ENCODE data around the gene CNTN4. TPM values are rescaled to one million over a fixed set of nuclear protein-coding genes. Genes with fewer than 3 reads are reported as not detected.

The CNTN4 gene
- total RNA-seq, 1 experiment from 2014 or later, result not detected

DNA sequence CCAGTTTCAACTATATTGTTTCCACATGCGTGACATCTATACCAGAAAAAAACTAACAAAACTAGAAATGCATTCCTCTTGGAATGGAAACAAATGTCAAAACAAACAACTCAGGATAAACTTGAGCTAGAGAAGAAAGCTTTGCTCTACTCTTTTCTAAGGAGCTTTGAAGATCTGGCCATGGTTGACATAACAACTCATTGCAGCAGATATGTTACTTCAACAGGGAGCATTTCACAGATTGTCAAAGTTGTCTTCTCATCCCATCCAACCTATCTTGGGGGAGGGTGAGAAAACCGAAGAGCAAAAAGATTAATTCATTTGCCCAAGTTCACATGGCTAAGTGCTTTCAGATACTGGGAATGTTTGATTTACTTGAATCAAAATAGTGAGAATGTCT, 484.4 kb downstream of the CNTN4 start:
- H3K27ac Mint-ChIP-seq, result no peak overlapping the region
- ChIA-PET POLR2A (no interaction called here), CTCF (no interaction called here)
- H3K36me3 Mint-ChIP-seq, result peaks cover 72% of the 10 kb centered on the region
- no peaks in the 10 kb centered on the region for H3K4me1 Mint-ChIP-seq
- no peaks in the 10 kb centered on the region for H3K27me3 Mint-ChIP-seq (ENCODE audit: low read depth)
- no peak overlapping the region for H3K4me3 Mint-ChIP-seq
- DNase-seq (ENCODE audit: low spot score), result no peak
- TF ChIP-seq ZBTB21 (CRISPR knock-in tag; IDR thresholded peaks at IDR 0.05; ENCODE audit: borderline replicate concordance), result no peak
- no peak for TF ChIP-seq OVOL2 (CRISPR knock-in tag; IDR thresholded peaks at IDR 0.05; ENCODE audit: borderline replicate concordance)
- no peak for TF ChIP-seq ZNF263 (CRISPR knock-in tag; IDR thresholded peaks at IDR 0.05; ENCODE audit: low read depth)
- TF ChIP-seq ETV6 (CRISPR knock-in tag; IDR thresholded peaks at IDR 0.05), result no peak
- TF ChIP-seq, protein P1, sequence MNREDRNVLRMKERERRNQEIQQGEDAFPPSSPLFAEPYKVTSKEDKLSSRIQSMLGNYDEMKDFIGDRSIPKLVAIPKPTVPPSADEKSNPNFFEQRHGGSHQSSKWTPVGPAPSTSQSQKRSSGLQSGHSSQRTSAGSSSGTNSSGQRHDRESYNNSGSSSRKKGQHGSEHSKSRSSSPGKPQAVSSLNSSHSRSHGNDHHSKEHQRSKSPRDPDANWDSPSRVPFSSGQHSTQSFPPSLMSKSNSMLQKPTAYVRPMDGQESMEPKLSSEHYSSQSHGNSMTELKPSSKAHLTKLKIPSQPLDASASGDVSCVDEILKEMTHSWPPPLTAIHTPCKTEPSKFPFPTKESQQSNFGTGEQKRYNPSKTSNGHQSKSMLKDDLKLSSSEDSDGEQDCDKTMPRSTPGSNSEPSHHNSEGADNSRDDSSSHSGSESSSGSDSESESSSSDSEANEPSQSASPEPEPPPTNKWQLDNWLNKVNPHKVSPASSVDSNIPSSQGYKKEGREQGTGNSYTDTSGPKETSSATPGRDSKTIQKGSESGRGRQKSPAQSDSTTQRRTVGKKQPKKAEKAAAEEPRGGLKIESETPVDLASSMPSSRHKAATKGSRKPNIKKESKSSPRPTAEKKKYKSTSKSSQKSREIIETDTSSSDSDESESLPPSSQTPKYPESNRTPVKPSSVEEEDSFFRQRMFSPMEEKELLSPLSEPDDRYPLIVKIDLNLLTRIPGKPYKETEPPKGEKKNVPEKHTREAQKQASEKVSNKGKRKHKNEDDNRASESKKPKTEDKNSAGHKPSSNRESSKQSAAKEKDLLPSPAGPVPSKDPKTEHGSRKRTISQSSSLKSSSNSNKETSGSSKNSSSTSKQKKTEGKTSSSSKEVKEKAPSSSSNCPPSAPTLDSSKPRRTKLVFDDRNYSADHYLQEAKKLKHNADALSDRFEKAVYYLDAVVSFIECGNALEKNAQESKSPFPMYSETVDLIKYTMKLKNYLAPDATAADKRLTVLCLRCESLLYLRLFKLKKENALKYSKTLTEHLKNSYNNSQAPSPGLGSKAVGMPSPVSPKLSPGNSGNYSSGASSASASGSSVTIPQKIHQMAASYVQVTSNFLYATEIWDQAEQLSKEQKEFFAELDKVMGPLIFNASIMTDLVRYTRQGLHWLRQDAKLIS (CRISPR knock-in tag; IDR thresholded peaks at IDR 0.05; ENCODE audit: borderline replicate concordance), result no peak
- TF ChIP-seq, protein P2, sequence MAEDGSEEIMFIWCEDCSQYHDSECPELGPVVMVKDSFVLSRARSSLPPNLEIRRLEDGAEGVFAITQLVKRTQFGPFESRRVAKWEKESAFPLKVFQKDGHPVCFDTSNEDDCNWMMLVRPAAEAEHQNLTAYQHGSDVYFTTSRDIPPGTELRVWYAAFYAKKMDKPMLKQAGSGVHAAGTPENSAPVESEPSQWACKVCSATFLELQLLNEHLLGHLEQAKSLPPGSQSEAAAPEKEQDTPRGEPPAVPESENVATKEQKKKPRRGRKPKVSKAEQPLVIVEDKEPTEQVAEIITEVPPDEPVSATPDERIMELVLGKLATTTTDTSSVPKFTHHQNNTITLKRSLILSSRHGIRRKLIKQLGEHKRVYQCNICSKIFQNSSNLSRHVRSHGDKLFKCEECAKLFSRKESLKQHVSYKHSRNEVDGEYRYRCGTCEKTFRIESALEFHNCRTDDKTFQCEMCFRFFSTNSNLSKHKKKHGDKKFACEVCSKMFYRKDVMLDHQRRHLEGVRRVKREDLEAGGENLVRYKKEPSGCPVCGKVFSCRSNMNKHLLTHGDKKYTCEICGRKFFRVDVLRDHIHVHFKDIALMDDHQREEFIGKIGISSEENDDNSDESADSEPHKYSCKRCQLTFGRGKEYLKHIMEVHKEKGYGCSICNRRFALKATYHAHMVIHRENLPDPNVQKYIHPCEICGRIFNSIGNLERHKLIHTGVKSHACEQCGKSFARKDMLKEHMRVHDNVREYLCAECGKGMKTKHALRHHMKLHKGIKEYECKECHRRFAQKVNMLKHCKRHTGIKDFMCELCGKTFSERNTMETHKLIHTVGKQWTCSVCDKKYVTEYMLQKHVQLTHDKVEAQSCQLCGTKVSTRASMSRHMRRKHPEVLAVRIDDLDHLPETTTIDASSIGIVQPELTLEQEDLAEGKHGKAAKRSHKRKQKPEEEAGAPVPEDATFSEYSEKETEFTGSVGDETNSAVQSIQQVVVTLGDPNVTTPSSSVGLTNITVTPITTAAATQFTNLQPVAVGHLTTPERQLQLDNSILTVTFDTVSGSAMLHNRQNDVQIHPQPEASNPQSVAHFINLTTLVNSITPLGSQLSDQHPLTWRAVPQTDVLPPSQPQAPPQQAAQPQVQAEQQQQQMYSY (CRISPR knock-in tag; IDR thresholded peaks at IDR 0.05), result no peak
- TF ChIP-seq, protein P3, sequence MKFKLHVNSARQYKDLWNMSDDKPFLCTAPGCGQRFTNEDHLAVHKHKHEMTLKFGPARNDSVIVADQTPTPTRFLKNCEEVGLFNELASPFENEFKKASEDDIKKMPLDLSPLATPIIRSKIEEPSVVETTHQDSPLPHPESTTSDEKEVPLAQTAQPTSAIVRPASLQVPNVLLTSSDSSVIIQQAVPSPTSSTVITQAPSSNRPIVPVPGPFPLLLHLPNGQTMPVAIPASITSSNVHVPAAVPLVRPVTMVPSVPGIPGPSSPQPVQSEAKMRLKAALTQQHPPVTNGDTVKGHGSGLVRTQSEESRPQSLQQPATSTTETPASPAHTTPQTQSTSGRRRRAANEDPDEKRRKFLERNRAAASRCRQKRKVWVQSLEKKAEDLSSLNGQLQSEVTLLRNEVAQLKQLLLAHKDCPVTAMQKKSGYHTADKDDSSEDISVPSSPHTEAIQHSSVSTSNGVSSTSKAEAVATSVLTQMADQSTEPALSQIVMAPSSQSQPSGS (CRISPR knock-in tag; IDR thresholded peaks at IDR 0.05; ENCODE audit: borderline replicate concordance, low read depth), result no peak
- no peak for TF ChIP-seq ZNF232 (CRISPR knock-in tag; IDR thresholded peaks at IDR 0.05)
- no peak for TF ChIP-seq ATF1 (CRISPR knock-in tag; IDR thresholded peaks at IDR 0.05)
- ATAC-seq, result no peak
- peaks cover 76% of the 10 kb centered on the region for H3K9me3 Mint-ChIP-seq

DNA sequence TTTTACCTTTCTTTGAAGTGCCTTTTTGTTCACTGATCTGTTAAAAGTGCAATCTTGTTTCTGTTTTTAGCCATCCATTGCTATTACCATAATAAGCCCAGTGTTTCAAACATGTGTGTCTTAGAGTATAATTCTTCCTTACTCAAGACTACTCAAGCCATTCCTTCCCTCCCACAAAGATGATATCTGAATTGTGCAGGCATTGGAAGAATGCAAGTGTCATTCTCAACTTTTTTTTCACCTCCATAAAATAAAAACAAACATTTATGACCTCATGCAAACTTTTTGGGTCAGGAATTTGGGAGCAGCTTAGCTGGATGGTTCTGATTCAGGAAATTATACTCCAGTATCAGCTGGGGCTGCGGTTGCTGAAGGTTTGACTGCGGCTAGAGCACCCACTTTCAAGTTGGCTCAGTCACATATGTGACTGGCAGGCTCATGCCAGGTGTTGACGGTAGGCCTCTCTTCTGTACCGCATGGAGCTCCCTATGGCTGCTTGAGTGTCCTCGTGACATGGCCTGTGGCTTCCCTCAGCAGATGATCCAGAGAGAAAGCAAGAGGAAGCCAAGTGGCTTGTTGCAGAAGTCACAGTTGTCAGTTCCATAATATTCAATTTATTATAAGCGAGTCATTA, 490.8 kb downstream of the CNTN4 start:
- ATAC-seq (no peak), DNase-seq (ENCODE audit: low spot score) (no peak)
- Mint-ChIP-seq H3K4me1 (no peaks in the 10 kb centered on the region), H3K4me3 (no peak overlapping the region), H3K36me3 (peaks cover 63% of the 10 kb centered on the region), H3K27ac (no peak overlapping the region), H3K9me3 (peaks cover 70% of the 10 kb centered on the region), H3K27me3 (ENCODE audit: low read depth) (peaks cover 9% of the 10 kb centered on the region)
- POLR2A ChIA-PET, result no interaction called here
- CTCF ChIA-PET, result no interaction called here
- TF ChIP-seq ZBTB21 (CRISPR knock-in tag; IDR thresholded peaks at IDR 0.05; ENCODE audit: borderline replicate concordance), result no peak
- TF ChIP-seq FOXP1 (CRISPR knock-in tag; IDR thresholded peaks at IDR 0.05; ENCODE audit: borderline replicate concordance), result no peak
- TF ChIP-seq, protein P4, sequence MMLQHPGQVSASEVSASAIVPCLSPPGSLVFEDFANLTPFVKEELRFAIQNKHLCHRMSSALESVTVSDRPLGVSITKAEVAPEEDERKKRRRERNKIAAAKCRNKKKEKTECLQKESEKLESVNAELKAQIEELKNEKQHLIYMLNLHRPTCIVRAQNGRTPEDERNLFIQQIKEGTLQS (CRISPR knock-in tag; conservative IDR thresholded peaks at IDR 0.05), result no peak
- TF ChIP-seq, protein P5, sequence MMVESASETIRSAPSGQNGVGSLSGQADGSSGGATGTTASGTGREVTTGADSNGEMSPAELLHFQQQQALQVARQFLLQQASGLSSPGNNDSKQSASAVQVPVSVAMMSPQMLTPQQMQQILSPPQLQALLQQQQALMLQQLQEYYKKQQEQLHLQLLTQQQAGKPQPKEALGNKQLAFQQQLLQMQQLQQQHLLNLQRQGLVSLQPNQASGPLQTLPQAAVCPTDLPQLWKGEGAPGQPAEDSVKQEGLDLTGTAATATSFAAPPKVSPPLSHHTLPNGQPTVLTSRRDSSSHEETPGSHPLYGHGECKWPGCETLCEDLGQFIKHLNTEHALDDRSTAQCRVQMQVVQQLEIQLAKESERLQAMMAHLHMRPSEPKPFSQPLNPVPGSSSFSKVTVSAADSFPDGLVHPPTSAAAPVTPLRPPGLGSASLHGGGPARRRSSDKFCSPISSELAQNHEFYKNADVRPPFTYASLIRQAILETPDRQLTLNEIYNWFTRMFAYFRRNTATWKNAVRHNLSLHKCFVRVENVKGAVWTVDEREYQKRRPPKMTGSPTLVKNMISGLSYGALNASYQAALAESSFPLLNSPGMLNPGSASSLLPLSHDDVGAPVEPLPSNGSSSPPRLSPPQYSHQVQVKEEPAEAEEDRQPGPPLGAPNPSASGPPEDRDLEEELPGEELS (CRISPR knock-in tag; IDR thresholded peaks at IDR 0.05), result no peak
- TF ChIP-seq, protein P6, sequence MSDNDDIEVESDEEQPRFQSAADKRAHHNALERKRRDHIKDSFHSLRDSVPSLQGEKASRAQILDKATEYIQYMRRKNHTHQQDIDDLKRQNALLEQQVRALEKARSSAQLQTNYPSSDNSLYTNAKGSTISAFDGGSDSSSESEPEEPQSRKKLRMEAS (CRISPR knock-in tag; IDR thresholded peaks at IDR 0.05), result no peak
- TF ChIP-seq, protein P7, sequence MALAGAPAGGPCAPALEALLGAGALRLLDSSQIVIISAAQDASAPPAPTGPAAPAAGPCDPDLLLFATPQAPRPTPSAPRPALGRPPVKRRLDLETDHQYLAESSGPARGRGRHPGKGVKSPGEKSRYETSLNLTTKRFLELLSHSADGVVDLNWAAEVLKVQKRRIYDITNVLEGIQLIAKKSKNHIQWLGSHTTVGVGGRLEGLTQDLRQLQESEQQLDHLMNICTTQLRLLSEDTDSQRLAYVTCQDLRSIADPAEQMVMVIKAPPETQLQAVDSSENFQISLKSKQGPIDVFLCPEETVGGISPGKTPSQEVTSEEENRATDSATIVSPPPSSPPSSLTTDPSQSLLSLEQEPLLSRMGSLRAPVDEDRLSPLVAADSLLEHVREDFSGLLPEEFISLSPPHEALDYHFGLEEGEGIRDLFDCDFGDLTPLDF (CRISPR knock-in tag; IDR thresholded peaks at IDR 0.05), result no peak
- no peak for TF ChIP-seq MXD4 (CRISPR knock-in tag; IDR thresholded peaks at IDR 0.05; ENCODE audit: borderline replicate concordance)
- TF ChIP-seq, protein P8, sequence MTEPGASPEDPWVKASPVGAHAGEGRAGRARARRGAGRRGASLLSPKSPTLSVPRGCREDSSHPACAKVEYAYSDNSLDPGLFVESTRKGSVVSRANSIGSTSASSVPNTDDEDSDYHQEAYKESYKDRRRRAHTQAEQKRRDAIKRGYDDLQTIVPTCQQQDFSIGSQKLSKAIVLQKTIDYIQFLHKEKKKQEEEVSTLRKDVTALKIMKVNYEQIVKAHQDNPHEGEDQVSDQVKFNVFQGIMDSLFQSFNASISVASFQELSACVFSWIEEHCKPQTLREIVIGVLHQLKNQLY (CRISPR knock-in tag; IDR thresholded peaks at IDR 0.05), result no peak
